Measurements from ENCODE around the gene DNAH8.

DNAH8 gene

GRCh38 chr6:39079197-39080125 lies 364.4 kb downstream of the DNAH8 start:
- no peaks in the 10 kb centered on the region for H3K4me1 ChIP-seq (ENCODE audit: control insufficient read depth in 1 of 2, insufficient read depth in 2 of 2, low read length in 2 of 2)
- H3K9me3 ChIP-seq (ENCODE audit: control insufficient read depth in 1 of 2, low read length in 2 of 2): no peaks in the 10 kb centered on the region
- no peak overlapping the region for H3K9ac ChIP-seq (ENCODE audit: low read depth in 1 of 2, low read length in 2 of 2)
- no peaks in the 10 kb centered on the region for H3K27me3 ChIP-seq (ENCODE audit: control insufficient read depth in 1 of 2, insufficient read depth in 2 of 2, low read length in 2 of 2)
- no peaks in the 10 kb centered on the region for H3K36me3 ChIP-seq (ENCODE audit: control insufficient read depth in 1 of 2, insufficient read depth in 2 of 2, low read length in 2 of 2)
- no peak overlapping the region for H3K27ac ChIP-seq (ENCODE audit: low read depth, low read length)
- H3K4me3 ChIP-seq (ENCODE audit: low read depth in 1 of 2, low read length in 2 of 2): no peak overlapping the region

Data from duodenal mucosa (tissue), 2 donors.